NB4 (cell line): ENCODE results near the gene SHISA6.

ENCODE experiments used
- DNase-seq: peaks from one replicate; pipeline ENCODE4 v3.0.0; 2010; ENCODE audit warnings: low read depth
- H3K4me3 ChIP-seq: one replicate; pipeline ENCODE4 v1.5.1; 2011; ENCODE audit warnings: mild to moderate bottlenecking, low read depth, low read length, moderate library complexity
- MAX ChIP-seq: IDR thresholded peaks from 2 replicates; pipeline ENCODE4 v1.6.1; 2011; ENCODE audit warnings: low read depth, low read length
- MYC ChIP-seq: IDR thresholded peaks from 2 replicates; pipeline ENCODE4 v1.6.1; 2011; ENCODE audit warnings: low read depth, low read length
- POLR2A ChIP-seq: IDR thresholded peaks from 2 replicates; pipeline ENCODE4 v1.6.1; 2011; ENCODE audit warnings: mild to moderate bottlenecking; ENCODE audit not compliant: insufficient read length; ENCODE audit errors: extremely low read depth
- TF ChIP-seq, protein P1 (sequence below): IDR thresholded peaks from one replicate; pipeline ENCODE4 v1.5.1; 2012; ENCODE audit warnings: low read depth, low read length

Gene SHISA6

GRCh38 chr17:11610999-11611566, 370.1 kb downstream of the SHISA6 start:
- TF ChIP-seq, protein P1, sequence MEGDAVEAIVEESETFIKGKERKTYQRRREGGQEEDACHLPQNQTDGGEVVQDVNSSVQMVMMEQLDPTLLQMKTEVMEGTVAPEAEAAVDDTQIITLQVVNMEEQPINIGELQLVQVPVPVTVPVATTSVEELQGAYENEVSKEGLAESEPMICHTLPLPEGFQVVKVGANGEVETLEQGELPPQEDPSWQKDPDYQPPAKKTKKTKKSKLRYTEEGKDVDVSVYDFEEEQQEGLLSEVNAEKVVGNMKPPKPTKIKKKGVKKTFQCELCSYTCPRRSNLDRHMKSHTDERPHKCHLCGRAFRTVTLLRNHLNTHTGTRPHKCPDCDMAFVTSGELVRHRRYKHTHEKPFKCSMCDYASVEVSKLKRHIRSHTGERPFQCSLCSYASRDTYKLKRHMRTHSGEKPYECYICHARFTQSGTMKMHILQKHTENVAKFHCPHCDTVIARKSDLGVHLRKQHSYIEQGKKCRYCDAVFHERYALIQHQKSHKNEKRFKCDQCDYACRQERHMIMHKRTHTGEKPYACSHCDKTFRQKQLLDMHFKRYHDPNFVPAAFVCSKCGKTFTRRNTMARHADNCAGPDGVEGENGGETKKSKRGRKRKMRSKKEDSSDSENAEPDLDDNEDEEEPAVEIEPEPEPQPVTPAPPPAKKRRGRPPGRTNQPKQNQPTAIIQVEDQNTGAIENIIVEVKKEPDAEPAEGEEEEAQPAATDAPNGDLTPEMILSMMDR = no peak
- no peak for TF ChIP-seq POLR2A
- no peak for TF ChIP-seq MYC
- TF ChIP-seq MAX = no peak
- no peak overlapping the region for H3K4me3 ChIP-seq
- no peak for DNase-seq

DNA sequence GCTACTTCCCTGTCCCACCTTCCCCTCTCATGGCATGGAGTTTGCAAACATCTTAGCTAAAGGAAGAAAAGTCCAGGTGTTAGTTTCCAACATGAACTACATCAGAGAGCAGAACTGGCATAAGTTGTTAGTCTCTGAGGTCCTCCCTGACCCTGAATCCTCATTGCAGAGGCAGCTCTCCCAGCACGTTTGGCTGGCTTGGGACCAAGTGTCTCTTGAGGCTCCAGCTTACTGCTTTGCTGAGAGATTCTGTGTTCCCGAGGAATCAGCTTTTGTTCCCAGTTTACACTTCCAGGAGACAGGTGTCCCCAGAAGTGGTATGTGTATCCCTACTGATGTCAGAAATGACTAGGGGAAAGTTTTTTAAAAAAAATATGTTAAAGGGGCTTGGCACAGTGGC, 371.9 kb downstream of the SHISA6 start:
- H3K4me3 ChIP-seq = no peak overlapping the region
- TF ChIP-seq MAX (no peak), MYC (no peak), POLR2A (no peak)
- TF ChIP-seq, protein P1 = no peak
- DNase-seq = no peak
